Calu3 (cell line): ENCODE measurements around the gene TMEM132D. TPM values are rescaled to one million over a fixed set of nuclear protein-coding genes. Genes with fewer than 3 reads are reported as not detected.

ENCODE experiments used
- BruUV-seq: library from RNA; stranded (reverse); fragments of 400-500 nt; replicated peaks from 2 replicates; lab custom pipeline; 2021; lab: Mats Ljungman, UMichigan
- CTCF ChIA-PET: fragments of 300-600 bp; sonication (Branson Sonifier 250); formaldehyde crosslinking; loops from one replicate; lab custom pipeline; 2022; ENCODE audit warnings: antibody characterized with exemption; lab: Charles Lee
- DNase-seq: peaks from one replicate; pipeline ENCODE4 v3.0.0; 2022
- H3K27ac Mint-ChIP-seq: one replicate; pipeline ENCODE4 v1.8.0; 2022; ENCODE audit warnings: mixed read lengths; ENCODE audit not compliant: unreplicated experiment
- H3K27me3 Mint-ChIP-seq: one replicate; pipeline ENCODE4 v1.8.0; 2022; ENCODE audit warnings: mixed read lengths; ENCODE audit not compliant: unreplicated experiment
- H3K36me3 Mint-ChIP-seq: one replicate; pipeline ENCODE4 v1.8.0; 2022; ENCODE audit warnings: mild to moderate bottlenecking, moderate library complexity, mixed read lengths; ENCODE audit not compliant: insufficient read depth, unreplicated experiment
- H3K4me1 Mint-ChIP-seq: one replicate; pipeline ENCODE4 v1.8.0; 2022; ENCODE audit warnings: mild to moderate bottlenecking, low read depth, mixed read lengths; ENCODE audit not compliant: unreplicated experiment
- H3K4me3 Mint-ChIP-seq: one replicate; pipeline ENCODE4 v1.8.0; 2022; ENCODE audit warnings: mild to moderate bottlenecking, low read depth, moderate library complexity, mixed read lengths; ENCODE audit not compliant: unreplicated experiment
- H3K9me3 Mint-ChIP-seq: one replicate; pipeline ENCODE4 v1.8.0; 2022; ENCODE audit warnings: low read depth, mixed read lengths; ENCODE audit not compliant: unreplicated experiment
- intact Hi-C: fragments of 100-400 bp; cut with micrococcal nuclease; formaldehyde crosslinking; loops from one replicate; pipeline ENCODE4 v1.10.0; 2022; ENCODE audit not compliant: unreplicated experiment
- total RNA-seq: library from RNA; stranded (reverse); gene quantifications from 2 replicates; pipeline ENCODE4 v1.2.3, GENCODE V29; 2022
- TF ChIP-seq, protein P1 (sequence below): fragments of 200-600 bp; IDR thresholded peaks from one replicate; pipeline ENCODE4 v1.8.0; 2022; ENCODE audit warnings: antibody characterized with exemption; ENCODE audit not compliant: unreplicated experiment

Gene TMEM132D
- total RNA-seq, 1 experiment from 2014 or later = not detected

GRCh38 chr12:129790331-129790730 is 113.5 kb downstream of the TMEM132D start:
- CTCF ChIA-PET = no interaction called here
- Mint-ChIP-seq H3K27me3 (no peaks in the 10 kb centered on the region), H3K4me1 (no peaks in the 10 kb centered on the region), H3K36me3 (no peaks in the 10 kb centered on the region), H3K27ac (no peak overlapping the region), H3K9me3 (peaks cover 9% of the 10 kb centered on the region), H3K4me3 (no peak overlapping the region)
- TF ChIP-seq, protein P1, sequence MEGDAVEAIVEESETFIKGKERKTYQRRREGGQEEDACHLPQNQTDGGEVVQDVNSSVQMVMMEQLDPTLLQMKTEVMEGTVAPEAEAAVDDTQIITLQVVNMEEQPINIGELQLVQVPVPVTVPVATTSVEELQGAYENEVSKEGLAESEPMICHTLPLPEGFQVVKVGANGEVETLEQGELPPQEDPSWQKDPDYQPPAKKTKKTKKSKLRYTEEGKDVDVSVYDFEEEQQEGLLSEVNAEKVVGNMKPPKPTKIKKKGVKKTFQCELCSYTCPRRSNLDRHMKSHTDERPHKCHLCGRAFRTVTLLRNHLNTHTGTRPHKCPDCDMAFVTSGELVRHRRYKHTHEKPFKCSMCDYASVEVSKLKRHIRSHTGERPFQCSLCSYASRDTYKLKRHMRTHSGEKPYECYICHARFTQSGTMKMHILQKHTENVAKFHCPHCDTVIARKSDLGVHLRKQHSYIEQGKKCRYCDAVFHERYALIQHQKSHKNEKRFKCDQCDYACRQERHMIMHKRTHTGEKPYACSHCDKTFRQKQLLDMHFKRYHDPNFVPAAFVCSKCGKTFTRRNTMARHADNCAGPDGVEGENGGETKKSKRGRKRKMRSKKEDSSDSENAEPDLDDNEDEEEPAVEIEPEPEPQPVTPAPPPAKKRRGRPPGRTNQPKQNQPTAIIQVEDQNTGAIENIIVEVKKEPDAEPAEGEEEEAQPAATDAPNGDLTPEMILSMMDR = no peak
- DNase-seq = no peak
- intact Hi-C loops = no loop called here
- no TSS peak for BruUV-seq

GRCh38 chr12:129789921-129790320 is 113.9 kb downstream of the TMEM132D start:
- no peak for DNase-seq
- intact Hi-C loops = no loop called here
- no peaks in the 10 kb centered on the region for H3K36me3 Mint-ChIP-seq
- TF ChIP-seq, protein P1 = no peak
- no peak overlapping the region for H3K27ac Mint-ChIP-seq
- no peak overlapping the region for H3K4me3 Mint-ChIP-seq
- H3K27me3 Mint-ChIP-seq = no peaks in the 10 kb centered on the region
- BruUV-seq = no TSS peak
- CTCF ChIA-PET = no interaction called here
- H3K4me1 Mint-ChIP-seq = no peaks in the 10 kb centered on the region
- peaks cover 9% of the 10 kb centered on the region for H3K9me3 Mint-ChIP-seq

GRCh38 chr12:129788506-129789084 is 115.2 kb downstream of the TMEM132D start:
- no peak overlapping the region for H3K27ac Mint-ChIP-seq

GRCh38 chr12:129779989-129780388 is 123.8 kb downstream of the TMEM132D start:
- intact Hi-C loops = no loop called here
- BruUV-seq = no TSS peak
- no peaks in the 10 kb centered on the region for H3K4me1 Mint-ChIP-seq
- no peaks in the 10 kb centered on the region for H3K27me3 Mint-ChIP-seq
- H3K9me3 Mint-ChIP-seq = peaks cover 13% of the 10 kb centered on the region
- CTCF ChIA-PET = no interaction called here
- H3K4me3 Mint-ChIP-seq = no peak overlapping the region
- no peak overlapping the region for H3K27ac Mint-ChIP-seq
- H3K36me3 Mint-ChIP-seq = no peaks in the 10 kb centered on the region
- no peak for DNase-seq
- TF ChIP-seq, protein P1 = no peak

More at GRCh38 chr12:129788506-129789084, 115.2 kb downstream of the TMEM132D start:
- Mint-ChIP-seq H3K9me3 (peaks cover 12% of the 10 kb centered on the region), H3K36me3 (no peaks in the 10 kb centered on the region), H3K27me3 (no peaks in the 10 kb centered on the region), H3K4me1 (no peaks in the 10 kb centered on the region), H3K4me3 (no peak overlapping the region)
- BruUV-seq = no TSS peak
- DNase-seq = no peak
- TF ChIP-seq, protein P1 = no peak
- CTCF ChIA-PET = no interaction called here
- intact Hi-C loops = no loop called here
